HCEC 1CT (cell line): ENCODE results near the gene FAM89A.
"Not testable (repeated sequence)": the region's sequence is repeated elsewhere in the genome, so short reads cannot be mapped to it uniquely, and the experiment has no call there.

ENCODE experiments used
- DNase-seq: peaks from one replicate; pipeline ENCODE4 v3.0.0-alpha.2; 2017

The FAM89A gene

DNA sequence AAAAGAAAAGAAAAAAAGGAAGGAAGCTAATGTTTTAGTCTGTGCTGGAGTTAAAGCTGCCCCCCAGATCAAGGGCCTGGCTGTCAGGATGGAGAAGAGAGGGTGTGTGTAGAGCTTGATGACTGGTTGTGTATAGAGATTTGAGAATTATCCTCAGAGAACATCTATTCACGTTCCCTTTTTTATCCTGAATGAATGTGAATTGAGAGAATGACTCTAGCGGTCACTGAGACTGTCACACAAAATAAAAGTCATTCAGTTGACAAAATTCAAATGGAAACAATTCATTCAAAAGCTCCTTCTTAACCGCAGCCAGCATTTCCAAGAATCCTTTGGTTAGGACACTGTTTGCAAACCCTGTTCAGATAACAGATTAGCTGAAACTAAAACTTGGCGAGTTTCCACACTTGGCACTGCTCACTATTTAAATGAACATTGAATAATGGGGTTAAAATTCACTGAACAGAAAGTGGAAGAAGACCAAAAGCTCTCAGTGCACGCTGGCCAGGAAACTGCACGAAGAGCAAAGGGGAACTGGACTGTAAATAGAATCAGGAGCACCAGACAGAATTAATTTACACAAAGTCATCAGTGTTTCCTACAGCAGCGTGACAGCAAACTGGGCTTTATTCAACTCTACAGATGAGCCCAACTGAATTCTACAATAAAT lies 13.6 kb upstream of the FAM89A start:
- no peak for DNase-seq

DNA sequence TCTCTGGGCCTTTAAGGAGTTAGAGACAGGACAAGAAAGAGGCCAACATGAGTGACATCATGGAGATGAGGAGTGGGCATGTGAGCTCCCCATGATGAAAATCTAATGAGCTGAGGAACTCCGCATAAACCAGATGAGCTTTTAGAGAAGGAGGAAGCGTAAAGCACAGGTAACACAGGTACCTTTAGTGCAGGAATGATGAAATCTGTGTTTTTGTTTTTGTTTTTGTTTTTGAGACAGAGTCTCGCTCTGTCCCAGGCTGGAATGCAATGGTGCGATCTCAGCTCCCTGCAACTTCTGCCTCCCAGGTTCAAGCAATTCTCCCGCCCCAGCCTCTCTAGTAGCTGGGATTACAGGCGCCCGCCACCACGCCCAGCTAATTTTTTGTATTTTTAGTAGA lies 12.7 kb upstream of the FAM89A start:
- DNase-seq = no peak

DNA sequence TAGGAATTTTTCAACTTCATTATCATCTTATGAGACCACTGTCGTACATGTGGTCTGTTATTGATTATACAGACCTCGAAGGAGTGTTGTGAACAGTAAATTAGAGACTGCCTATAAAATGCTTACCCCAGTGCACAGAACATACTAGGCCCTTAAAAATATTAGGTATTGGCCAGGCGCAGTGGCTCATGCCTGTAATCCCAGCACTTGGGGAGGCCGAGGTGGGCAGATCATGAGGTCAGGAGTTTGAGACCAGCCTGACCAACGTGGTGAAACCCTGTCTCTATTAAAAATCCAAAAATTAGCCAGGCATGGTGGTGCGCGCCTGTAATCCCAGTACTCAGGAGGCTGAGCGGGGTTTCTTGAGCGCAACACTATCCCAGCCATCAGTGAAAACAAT lies 10.9 kb upstream of the FAM89A start:
- not testable (repeated sequence) for DNase-seq

DNA sequence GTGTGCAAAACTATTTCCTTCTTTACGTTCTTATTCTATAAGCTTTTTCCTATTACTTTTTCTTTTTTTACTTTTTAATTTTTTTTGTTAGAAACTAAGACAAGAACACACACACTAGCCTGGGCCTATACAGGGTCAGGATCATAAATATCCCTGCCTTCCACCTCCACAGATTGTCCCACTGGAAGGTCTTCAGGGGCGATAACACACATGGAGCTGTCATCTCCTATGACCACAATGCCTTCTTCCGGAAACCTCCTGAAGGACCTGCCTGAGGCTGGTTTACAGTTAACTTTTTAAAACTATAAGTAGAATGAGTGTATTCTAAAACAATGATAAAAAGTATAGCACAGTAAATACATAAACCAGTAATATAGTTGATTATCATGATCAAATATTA lies 10.3 kb upstream of the FAM89A start:
- DNase-seq = no peak

DNA sequence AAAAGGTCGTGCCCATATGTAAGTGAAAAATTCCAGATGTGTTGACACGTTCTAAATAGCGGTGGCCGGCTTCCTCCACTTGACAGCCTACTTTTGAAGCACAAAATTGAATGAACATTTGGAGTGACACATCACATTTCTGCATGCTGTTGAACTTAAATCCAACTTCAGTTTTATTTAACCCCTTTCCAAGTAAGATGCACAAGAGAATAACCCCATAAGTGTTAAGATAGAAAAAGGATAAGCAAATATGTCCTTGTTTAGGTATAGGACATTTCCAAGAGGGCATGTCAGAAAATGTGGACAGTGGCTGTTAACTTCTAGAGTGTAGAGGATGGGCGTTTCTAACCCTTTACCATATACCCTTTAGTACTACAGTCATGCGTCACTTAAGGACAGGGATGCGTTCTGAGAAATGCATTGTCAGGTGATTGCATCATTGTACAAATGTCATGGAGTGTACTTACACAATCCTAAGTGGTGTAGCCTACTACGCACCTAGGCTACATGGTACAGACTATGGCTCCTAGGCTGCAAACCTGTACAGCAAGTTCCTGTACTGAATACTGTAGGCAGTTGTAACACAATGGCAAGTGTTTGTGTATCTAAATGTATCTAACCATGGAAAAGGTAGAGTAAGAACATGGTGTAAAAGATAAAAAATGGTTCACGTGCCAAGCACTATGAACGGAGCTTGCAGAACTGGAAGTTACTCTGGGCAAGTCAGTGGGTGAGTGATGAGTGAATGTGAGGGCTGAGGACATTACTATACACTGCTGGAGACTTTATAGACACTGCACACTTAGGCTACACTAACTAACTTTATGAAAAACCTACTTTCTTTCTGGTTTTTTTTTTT lies 9.3 kb upstream of the FAM89A start:
- no peak for DNase-seq

DNA sequence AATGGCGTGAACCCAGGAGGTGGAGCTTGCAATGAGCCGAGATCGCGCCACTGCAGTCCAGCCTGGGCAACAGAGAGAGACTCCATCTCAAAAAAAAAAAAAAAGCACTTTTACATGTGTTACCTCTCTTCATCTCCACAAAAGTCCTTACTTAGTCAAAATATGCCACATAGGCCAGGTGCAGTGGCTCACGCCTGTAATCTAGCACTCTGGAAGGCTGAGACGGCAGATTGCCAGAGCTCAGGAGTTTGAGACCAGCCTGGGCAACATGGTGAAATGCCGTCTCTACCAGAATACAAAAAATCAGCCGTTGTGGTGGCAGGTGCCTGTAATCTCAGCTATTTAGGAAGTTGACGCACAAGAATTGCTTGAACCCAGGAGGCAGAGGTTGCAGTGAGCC lies 8.4 kb upstream of the FAM89A start:
- not testable (repeated sequence) for DNase-seq

DNA sequence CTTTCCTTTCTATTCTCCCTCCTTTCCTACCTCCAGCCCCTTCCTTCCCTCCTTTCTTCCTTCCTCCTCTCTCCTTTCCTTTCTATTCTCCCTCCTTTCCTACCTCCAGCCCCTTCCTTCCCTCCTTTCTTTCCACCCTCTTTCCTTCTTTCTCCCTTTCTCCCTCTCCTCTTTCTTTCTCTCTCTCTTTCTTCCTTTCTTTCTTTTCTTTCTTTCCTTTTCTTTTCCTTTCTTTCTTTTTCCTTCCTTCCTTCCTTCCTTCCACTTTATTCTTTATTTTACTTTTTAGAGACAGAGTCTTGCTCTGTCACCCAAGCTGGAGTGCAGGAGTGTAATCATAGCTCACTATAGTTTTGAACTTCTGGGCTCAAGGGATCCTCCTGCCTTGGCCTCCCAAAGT lies 7.5 kb upstream of the FAM89A start:
- not testable (repeated sequence) for DNase-seq

DNA sequence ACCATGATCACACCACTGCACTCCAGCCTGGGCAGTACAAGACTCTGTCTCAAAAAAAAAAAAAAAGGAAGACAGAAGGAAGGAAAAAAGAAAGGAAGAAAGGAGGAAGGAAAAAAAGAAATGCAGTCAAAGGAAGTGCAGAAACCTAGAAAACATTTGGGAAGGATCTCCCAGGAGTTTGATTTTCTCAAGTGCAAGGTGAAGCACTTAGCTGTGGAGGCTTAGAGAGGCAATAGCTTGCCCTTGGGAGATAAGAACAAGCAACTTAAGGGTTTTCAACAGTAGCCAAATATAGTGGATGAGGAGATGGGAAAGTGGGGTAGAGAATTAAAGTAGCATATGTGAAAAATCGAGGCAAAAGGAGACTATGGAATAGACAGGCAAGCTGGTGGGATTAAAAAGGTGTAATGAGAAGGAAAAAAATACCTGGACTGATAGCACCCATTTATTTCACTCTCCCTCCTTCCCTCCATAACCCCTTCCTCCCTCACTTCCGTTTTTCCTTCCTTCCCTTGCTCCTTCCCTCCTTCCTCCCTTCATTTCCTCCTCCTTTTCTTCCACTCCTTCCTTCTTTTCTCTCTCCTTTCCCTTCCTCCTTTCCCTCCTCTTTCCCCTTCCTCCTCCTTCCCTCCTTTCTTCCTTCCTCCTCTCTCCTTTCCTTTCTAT lies 6.8 kb upstream of the FAM89A start:
- DNase-seq = no peak

DNA sequence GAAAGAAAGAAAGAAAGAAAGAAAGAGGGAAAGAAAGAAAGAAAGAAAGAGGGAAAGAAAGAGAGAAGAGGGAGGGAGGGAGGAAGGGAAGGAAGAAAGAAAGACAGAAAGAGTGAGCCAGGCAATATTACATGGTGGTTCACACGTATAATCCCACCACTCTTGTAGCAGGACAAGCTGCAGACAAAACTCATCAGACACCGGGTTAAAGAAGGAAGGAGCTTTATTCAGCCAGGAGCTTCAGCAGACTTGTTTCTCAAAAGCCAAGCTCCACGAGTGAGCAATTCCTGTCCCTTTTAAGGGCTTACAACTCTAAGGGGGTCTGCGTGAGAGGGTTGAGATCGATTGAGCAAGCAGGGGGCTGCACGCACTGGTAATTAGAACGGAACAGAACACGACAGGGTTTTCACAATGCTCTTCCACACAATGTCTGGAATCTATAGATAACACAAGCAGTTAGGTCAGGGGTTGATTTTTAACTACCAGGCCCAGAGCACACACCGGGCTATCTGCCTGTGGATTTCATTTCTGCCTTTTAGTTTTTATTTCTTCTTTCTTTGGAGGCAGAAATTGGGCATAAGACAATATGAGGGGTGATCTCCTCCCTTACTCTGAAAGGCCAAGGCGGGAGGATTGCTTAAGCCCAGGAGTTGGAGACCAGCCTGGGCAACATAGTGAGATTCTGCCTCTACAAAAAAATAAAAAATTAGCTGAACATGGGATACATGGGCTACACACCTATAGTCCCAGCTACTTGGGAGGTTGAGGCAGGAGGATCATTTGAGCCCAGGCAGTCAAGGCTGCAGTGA lies 6.1 kb upstream of the FAM89A start:
- DNase-seq = not testable (repeated sequence)

DNA sequence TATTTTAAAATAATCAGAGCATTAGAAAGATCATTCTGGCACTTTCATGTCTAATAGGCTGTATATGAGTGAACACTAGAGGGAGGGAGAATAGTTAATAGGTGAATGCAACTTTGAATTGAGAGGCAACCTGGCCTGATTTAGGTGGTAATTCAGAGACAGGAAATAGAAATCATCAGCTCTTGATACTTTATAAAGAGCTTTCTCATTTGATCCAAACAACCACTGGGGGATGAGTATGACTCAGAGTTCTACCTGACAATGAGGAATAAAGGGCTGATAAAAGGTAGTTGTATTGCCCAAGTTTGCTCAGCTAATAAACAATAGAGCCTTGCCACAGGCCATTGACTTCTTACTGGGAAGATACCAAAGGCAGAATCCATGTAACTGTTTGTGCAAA lies 5.2 kb upstream of the FAM89A start:
- no peak for DNase-seq

DNA sequence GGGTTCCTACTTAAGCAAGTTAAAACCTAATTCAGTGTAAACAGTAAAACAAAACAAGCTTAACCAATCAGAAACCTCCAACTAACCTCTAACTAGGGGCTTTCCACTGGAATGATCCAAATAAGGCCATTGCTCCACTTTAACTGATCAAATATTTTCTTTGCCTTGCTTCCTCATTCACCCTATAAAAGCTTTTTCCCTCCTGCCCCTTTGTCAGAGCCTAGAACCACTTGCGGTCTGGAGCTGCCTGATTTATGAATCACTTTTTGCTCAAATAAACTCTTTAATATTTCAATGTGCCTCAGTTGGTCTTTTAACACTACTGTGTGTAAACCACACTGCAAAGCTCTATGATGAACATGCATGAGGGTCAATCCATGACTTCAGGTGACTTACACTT lies 4.5 kb upstream of the FAM89A start:
- DNase-seq = no peak

DNA sequence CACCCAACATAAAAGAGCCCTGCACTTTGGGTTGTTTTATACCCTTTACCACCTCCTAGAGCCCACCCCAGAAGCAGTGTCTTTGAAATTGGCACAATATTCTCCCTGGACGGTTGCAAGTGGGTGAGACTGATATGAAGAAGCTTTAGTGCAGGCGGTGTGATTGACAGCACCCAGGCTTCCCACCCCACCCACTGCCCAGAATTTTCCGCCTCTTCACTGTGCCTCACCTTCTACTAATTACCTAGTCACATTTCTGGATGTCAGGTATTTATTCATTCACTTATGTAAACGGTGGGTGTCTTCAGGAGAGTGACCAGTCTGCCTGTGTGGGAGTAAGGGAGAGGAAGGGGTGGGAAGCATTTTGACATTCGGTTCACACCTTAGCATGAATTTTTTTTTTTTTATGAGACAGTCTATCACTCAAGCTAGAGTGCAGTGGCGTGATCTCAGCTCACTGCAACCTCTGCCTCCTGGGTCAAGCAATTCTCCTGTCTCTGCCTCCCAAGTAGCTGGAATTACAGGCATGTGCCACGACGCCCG lies 1.7 kb upstream of the FAM89A start:
- no peak for DNase-seq

DNA sequence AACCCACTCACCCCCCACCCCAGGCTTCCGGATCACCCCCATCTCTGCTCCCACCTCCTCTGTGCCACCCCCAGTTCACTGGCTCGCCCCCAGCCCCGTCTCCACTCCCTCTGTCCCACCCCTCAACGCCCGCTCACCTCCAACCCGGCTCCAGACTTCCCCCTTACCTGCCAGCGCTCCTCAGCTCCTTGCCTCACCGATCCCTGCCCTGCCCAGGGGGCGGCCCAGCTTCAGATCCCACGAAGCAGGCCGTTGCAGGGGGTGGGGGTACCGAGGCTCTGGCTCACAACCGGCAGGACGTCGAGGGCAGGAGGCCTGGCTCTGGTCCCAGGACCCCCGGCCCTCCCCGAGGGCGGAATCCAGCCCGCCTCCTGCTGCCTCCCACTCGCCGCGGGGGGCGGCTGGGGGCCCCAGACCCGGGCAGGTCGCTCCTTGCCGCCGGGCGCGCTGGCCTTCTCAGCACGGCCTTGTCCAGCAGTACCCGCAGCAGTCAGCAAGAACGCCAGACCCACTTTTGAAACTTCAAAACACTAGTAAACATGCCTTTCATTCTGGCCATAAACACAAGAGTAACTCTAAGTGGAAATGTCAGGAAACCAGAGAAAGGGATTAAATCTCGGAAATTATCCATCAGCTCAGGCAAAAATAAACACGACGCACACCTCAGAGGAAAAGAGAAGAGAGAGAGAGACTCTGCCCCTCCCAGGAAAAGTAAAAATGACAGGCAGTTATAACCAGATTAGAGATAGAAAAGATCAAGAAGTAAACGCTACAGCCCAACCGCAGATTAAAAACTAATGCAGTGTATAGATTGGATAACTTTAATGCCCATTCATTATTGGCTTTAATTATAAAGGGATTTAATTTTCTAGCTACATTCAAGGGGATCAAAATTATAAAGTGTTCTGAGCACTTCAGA lies 1.0 kb upstream of the FAM89A start:
- no peak for DNase-seq

DNA sequence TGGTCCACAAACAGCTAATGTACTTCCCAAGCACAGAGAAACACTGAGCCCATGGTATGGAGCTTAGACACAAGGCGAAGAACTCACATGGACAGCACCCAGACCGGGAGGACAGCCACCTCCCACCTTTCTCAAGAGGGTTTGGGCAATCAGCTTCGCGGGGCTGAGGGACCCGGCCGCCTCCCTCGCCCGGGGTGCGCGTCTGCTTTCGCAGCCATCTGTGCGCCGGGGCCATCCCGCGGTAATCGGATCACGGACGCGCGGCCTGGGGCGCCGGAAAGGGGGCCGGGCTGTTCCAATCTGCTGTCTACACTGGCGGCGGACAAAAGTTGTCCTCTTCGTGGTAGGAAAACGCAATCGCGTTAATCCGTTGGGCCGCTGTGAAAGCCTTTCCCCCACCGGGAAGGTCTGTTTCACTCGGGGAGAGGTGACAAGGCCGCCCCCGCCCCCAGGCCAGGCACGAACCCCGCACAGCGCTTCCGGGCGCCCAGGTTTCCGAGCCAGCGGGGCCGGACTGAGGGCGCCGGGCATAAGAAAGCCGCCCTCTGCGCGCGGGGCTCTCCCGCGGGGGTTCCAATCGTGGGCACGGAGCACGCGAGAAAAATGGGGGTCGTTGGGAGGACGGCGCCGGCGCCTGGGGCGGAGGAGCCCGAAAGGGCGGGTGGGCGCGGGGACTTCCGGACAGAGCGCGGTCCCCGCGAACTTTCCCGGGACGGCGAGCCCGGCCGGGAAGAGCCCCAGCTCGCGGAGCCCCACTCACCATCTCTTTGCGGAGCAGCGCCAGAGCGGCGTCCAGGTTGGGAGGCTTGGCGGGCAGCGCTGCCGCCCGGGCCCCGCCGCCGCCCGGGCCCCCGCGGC lies 664 bp downstream of the FAM89A start:
- DNase-seq = peak; percentile 37

DNA sequence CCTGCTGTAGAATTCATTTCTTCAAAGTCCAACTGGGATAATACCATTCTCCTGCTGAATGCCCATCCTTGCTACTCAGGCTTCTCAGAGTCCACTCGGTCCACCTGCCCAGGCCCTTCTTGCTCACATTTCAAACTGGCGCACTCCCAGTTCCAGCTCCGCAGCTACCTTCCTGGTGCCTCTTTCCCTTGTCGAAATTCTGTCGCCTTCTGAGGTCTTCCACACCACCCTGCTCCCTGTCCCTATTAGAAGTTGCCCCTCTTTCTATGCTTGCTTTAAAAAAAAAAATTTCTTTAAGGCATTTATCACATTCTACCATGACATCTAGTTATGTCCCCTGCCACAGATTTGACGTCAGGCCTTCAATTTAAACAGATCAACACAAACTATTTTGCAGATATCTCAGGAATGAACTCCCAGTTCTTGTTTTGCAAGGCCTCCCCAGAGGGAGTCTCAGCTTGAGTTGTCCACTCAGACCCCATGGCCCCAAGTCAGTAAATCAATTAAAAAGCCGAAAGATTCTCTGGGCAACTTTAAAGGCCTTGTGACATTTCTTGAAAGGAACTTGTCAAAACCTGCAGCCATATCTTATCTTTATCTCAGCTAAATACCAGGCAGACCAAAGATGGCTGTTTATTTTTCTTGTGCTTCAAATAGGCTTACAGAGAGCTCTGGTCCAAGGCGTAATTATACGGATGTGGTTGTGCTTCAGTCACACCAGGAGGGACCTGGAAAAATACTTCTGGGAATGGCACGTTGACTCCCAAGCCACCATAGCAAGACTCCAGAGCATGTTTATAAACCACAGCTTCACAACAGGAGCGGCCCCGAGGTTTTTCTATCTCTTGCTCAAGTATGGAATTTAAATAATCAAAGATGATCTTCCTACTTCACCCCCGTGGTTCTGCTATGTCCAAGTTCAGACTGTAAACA lies 2.2 kb downstream of the FAM89A start:
- DNase-seq = no peak

DNA sequence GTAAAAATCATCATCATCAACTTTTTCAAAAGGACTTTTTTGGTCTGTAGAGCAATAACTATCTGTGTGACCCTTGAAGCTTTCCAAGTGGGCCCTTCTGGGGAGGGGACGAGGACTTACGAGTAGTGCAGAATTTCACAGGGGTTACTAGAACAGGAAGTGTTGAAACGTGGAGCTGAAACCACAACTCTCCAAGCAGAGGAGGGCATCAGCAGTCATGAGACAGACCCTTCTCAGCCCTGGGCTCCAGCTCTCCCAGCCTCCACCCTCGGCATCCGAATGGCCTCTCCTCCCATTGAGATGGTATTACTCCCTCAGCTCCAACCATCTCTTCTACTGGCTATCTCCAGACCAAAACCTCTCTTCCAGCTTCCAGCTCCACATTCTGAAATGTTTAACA lies 3.6 kb downstream of the FAM89A start:
- DNase-seq = no peak

DNA sequence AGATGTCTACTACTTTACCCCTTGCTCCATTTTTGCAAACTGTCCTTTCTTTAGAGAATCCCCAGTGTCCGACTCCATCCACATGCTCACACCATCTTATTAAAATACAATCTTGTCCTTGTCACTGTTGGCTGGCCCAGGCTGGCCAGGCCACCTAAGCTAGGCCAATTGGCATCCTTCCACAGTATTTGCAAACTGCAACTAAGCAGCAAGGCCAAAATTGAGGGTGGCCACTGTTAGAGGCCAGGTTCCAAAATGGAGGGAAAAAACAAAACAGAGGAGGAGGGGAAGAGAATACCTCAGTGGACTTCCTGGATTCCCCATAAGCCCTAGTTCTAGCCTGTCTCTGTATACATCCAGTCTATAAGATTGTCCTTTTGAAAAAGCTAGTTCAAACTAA lies 4.3 kb downstream of the FAM89A start:
- DNase-seq = no peak

DNA sequence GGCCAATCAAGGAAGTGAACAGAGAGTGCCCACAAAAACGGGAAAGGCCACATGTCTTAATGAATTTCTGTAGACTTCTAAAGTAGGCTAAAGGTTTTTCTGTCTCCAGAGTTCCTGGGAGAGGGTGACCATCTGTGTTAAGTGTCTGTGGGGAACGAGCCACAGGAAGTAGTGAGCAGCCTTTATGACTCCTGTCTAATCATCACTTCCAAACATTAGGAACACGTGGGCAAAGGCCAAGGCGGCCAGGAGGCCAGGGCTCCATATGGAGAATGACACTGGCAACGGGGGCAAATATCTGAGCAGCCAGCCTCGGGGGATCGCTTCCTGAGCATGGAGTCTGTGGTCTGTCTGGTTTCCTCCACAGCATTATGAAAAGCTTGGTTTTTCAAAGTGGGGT lies 7.1 kb downstream of the FAM89A start:
- peak; percentile 51 for DNase-seq

DNA sequence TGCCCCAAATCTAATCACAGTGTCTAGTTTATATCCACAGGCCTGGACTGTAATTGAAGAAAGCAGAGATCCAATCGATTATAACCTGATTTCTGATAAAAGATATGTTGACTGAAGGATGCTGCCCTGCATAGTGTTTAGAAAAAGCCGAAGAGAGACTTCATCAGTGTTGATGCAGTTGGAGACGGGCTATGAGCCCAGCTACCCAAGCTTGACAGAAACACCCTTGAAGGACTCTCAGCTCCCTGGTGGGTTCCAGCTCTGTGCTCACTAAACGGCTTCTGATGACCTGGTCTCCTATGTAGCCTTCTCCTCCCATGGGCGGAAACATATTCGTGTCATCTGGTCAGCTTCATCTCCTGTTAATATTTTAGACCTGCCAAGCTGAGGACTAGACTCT lies 10.2 kb downstream of the FAM89A start:
- DNase-seq = no peak

DNA sequence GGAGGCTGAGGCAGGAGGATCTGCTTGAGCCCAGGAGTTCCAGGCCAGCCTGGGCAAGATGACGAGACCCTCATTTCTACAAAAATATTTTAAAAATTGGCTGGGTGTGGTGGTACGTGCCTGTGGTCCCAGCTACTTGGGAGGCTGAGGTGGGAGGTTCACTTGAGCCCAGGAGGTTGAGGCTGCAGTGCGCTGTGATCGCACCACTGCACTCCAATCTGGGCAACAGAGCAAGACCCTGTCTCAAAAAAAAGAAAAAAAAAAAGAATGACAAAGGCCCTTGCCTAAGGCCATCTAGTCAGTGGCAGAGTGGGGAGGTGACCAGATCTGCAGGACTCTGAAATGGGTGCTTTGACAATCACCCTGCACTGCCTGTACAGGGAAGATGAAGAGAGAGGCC lies 10.8 kb downstream of the FAM89A start:
- DNase-seq = not testable (repeated sequence)
